Measurements from ENCODE around the gene MED12L.

The MED12L gene

DNA sequence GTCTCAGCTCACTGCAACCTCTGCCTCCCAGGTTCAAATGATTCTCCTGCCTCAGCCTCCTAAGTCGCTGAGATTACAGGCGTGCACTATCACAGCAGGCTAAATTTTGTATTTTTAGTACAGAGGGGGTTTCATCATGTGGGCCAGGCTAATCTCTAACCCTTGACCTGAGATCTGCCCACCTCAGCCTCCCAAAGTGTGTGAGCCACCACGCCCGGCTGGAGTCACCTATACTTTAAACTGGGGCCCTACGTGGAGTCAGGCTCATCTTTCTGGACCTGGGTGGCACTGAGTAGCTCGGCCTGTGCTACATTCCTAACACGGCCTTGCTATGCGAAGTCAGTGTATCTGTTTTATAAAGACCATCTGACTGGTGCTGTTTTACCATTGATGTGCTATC lies 111.8 kb downstream of the MED12L start (continued):
- no peak for TF ChIP-seq ZBTB20 (tag by site-specific recombination; IDR thresholded peaks at IDR 0.05)
- TF ChIP-seq ZNF776 (tag by site-specific recombination; IDR thresholded peaks at IDR 0.05; ENCODE audit: borderline replicate concordance), result no peak
- TF ChIP-seq, protein P1, sequence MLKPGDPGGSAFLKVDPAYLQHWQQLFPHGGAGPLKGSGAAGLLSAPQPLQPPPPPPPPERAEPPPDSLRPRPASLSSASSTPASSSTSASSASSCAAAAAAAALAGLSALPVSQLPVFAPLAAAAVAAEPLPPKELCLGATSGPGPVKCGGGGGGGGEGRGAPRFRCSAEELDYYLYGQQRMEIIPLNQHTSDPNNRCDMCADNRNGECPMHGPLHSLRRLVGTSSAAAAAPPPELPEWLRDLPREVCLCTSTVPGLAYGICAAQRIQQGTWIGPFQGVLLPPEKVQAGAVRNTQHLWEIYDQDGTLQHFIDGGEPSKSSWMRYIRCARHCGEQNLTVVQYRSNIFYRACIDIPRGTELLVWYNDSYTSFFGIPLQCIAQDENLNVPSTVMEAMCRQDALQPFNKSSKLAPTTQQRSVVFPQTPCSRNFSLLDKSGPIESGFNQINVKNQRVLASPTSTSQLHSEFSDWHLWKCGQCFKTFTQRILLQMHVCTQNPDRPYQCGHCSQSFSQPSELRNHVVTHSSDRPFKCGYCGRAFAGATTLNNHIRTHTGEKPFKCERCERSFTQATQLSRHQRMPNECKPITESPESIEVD (tag by site-specific recombination; IDR thresholded peaks at IDR 0.05), result no peak
- TF ChIP-seq GLIS1 (tag by site-specific recombination; IDR thresholded peaks at IDR 0.05), result no peak
- TF ChIP-seq ZNF335 (tag by site-specific recombination; conservative IDR thresholded peaks at IDR 0.05), result no peak
- no peak for TF ChIP-seq ZNF555 (tag by site-specific recombination; conservative IDR thresholded peaks at IDR 0.05)
- no peak for TF ChIP-seq ZSCAN23 (tag by site-specific recombination; IDR thresholded peaks at IDR 0.05)
- TF ChIP-seq GLI4 (tag by site-specific recombination; IDR thresholded peaks at IDR 0.05), result no peak

DNA sequence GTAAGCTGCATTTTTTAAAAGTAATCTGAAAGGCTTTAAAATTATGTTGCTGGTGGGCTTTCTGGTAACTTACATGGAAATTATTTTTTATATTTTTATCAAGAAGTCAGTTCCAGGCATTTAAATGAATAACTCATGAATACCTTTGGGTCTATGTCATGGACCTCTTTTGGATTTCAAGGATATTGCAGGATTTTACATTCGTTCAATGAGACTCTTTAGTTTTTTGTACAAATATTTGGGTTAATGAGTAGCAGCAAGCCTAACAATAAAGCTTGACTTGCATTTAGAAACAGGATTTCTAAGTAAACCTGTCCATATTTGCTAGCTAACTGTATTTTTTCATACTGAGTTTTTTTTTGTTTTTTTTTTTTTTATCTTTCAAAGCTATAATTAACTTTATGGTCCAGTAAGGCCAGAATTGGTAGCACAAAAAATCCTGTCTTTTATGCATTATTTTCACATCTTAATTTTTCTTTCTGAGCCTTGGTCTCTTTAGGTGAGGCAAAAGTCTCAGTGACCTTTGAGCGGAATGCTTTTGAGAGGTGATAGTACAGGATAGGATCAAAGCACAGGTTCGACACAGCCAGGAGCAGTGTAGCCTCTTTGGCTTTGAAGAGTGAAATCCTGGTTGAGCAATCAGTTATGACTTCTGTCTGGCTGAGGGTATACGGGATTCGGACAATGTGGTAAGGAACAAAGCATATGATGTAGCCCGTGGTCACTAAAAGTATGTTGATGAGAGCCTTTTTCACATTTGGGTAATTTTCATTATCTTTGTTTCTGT lies 112.7 kb downstream of the MED12L start:
- ChIA-PET CTCF (interaction anchor here (0.6 to 1.3 kb wide), 2 partner anchors 26 to 30 kb away, joined by 3 to 7 read pairs; no protein-coding TSS in a partner anchor), POLR2A (no interaction called here)
- Histone ChIP-seq H3K4me3 (ENCODE audit: low read depth, low read length) (no peak overlapping the region), H3K4me1 (ENCODE audit: control insufficient read depth, insufficient read depth, low read length) (no peaks in the 10 kb centered on the region), H3K36me3 (ENCODE audit: control insufficient read depth in 2 of 2, insufficient read depth in 1 of 2, low read length in 2 of 2) (peaks cover 0 to 10% of the 10 kb centered on the region in 2 experiments; a peak in 1 of 3 replicates), H3K27ac (ENCODE audit: extremely low read depth, low read depth, low read length) (no peak overlapping the region), H3K9me3 (ENCODE audit: control insufficient read depth, insufficient read depth, low read depth, low read length) (no peaks in the 10 kb centered on the region)
- no peak for TF ChIP-seq ZNF426 (tag by site-specific recombination; IDR thresholded peaks at IDR 0.05)

DNA sequence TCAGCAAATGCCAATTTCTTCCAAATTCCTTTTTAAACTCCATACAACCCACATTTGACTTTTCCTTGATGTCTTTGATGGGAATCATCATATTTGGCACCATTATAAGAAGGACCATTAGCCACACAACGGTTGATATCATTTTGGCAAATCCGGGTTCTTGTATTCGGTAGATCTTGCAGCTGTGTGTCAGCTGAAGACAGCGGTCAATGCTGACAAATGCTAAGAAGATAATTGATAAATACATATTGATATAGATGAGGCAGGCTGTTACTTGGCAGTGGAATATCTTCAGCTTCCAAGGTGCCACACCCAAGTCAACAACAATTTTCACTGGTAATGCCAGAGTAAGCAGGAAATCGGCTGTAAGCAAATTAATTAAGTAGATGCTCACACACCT lies 113.4 kb downstream of the MED12L start:
- CTCF ChIA-PET, result interaction anchor here (1.3 kb wide), 1 partner anchor 31 kb away, joined by 7 read pairs; no protein-coding TSS in a partner anchor

More for the DNA sequence above, 113.4 kb downstream of the MED12L start:
- no peak overlapping the region for H3K4me3 ChIP-seq (ENCODE audit: low read depth, low read length)
- no peaks in the 10 kb centered on the region for H3K9me3 ChIP-seq (ENCODE audit: control insufficient read depth, insufficient read depth, low read depth, low read length)
- POLR2A ChIA-PET, result no interaction called here
- no peaks in the 10 kb centered on the region for H3K4me1 ChIP-seq (ENCODE audit: control insufficient read depth, insufficient read depth, low read length)
- peaks cover 0 to 7% of the 10 kb centered on the region in 2 experiments; a peak in 1 of 3 replicates for H3K36me3 ChIP-seq (ENCODE audit: control insufficient read depth in 2 of 2, insufficient read depth in 1 of 2, low read length in 2 of 2)
- H3K27ac ChIP-seq (ENCODE audit: extremely low read depth, low read depth, low read length), result no peak overlapping the region
- TF ChIP-seq ZNF174 (tag by site-specific recombination; IDR thresholded peaks at IDR 0.05), result no peak
- TF ChIP-seq HOXD13 (CRISPR knock-in tag; IDR thresholded peaks at IDR 0.05; ENCODE audit: borderline replicate concordance), result no peak
- TF ChIP-seq, protein P2, sequence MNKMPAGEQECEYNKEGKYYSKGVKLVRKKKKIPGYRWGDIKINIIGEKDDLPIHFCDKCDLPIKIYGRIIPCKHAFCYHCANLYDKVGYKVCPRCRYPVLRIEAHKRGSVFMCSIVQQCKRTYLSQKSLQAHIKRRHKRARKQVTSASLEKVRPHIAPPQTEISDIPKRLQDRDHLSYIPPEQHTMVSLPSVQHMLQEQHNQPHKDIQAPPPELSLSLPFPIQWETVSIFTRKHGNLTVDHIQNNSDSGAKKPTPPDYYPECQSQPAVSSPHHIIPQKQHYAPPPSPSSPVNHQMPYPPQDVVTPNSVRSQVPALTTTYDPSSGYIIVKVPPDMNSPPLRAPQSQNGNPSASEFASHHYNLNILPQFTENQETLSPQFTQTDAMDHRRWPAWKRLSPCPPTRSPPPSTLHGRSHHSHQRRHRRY (tag by site-specific recombination; IDR thresholded peaks at IDR 0.05), result no peak
- TF ChIP-seq SCRT2 (tag by site-specific recombination; IDR thresholded peaks at IDR 0.05), result no peak
- no peak for TF ChIP-seq ZNF837 (tag by site-specific recombination; IDR thresholded peaks at IDR 0.05)
- TF ChIP-seq ZNF473 (tag by site-specific recombination; IDR thresholded peaks at IDR 0.05), result no peak
- no peak for TF ChIP-seq RBAK (tag by site-specific recombination; IDR thresholded peaks at IDR 0.05)
- TF ChIP-seq, protein P3, sequence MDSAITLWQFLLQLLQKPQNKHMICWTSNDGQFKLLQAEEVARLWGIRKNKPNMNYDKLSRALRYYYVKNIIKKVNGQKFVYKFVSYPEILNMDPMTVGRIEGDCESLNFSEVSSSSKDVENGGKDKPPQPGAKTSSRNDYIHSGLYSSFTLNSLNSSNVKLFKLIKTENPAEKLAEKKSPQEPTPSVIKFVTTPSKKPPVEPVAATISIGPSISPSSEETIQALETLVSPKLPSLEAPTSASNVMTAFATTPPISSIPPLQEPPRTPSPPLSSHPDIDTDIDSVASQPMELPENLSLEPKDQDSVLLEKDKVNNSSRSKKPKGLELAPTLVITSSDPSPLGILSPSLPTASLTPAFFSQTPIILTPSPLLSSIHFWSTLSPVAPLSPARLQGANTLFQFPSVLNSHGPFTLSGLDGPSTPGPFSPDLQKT (IDR thresholded peaks at IDR 0.05; ENCODE audit: borderline replicate concordance, low read depth, low read length), result no peak
- TF ChIP-seq ZNF37A (tag by site-specific recombination; IDR thresholded peaks at IDR 0.05), result no peak
- no peak for TF ChIP-seq ZFHX2 (tag by site-specific recombination; conservative IDR thresholded peaks at IDR 0.05)
- TF ChIP-seq OSR2 (tag by site-specific recombination; IDR thresholded peaks at IDR 0.05), result no peak
- no peak for TF ChIP-seq ZNF626 (tag by site-specific recombination; IDR thresholded peaks at IDR 0.05)
- no peak for TF ChIP-seq ZNF16 (tag by site-specific recombination; IDR thresholded peaks at IDR 0.05; ENCODE audit: low read depth)
- TF ChIP-seq ZNF23 (tag by site-specific recombination; IDR thresholded peaks at IDR 0.05; ENCODE audit: borderline replicate concordance), result no peak

Data from HEK293 (cell line).